K562 (cell line): ENCODE results near the gene SNRPA. TPM values are rescaled to one million over a fixed set of nuclear protein-coding genes. Genes with fewer than 3 reads are reported as not detected.

Experiments
- CSDE1 ChIP-seq, 2 experiments: fragments of 450-650 bp; IDR thresholded peaks; 2 replicates each; pipeline ENCODE4 v1.6.1; 2016; ENCODE audit warnings: mild to moderate bottlenecking in 1 of 2
- ELK1 ChIP-seq: sonication (generic); formaldehyde crosslinking; IDR thresholded peaks from 2 replicates; pipeline ENCODE4 v1.8.1; 2022; ENCODE audit warnings: missing genetic modification reagents
- HOXB6 ChIP-seq: fragments of 250-450 bp; sonication (Bioruptor Pico); IDR thresholded peaks from 2 replicates; pipeline ENCODE4 v1.5.1; 2022; ENCODE audit warnings: mild to moderate bottlenecking, borderline replicate concordance
- LEF1 ChIP-seq: fragments of 450-650 bp; IDR thresholded peaks from 2 replicates; pipeline ENCODE4 v1.6.1; 2016; ENCODE audit warnings: mild to moderate bottlenecking
- MAFG ChIP-seq: fragments of 450-650 bp; conservative IDR thresholded peaks from 2 replicates; pipeline ENCODE4 v1.6.1; 2016; ENCODE audit warnings: missing genetic modification characterization, missing compliant biosample characterization
- MAX ChIP-seq: sonication (generic); formaldehyde crosslinking; IDR thresholded peaks from 2 replicates; pipeline ENCODE4 v1.9.0; 2022; ENCODE audit warnings: mild to moderate bottlenecking, missing genetic modification reagents
- PRPF4 ChIP-seq: fragments of 200-400 bp; formaldehyde crosslinking; IDR thresholded peaks from one replicate; pipeline ENCODE4 v1.6.1; 2017; ENCODE audit warnings: low read length, low read depth, mild to moderate bottlenecking; ENCODE audit not compliant: insufficient read depth, poor library complexity, severe bottlenecking
- RNF2 ChIP-seq: sonication (generic); IDR thresholded peaks from 2 replicates; pipeline ENCODE4 v1.6.1; 2016
- TGIF2 ChIP-seq: sonication (generic); formaldehyde crosslinking; IDR thresholded peaks from 2 replicates; pipeline ENCODE4 v1.8.1; 2022; ENCODE audit warnings: mild to moderate bottlenecking, missing genetic modification reagents, moderate library complexity
- ZNF232 ChIP-seq: sonication (generic); formaldehyde crosslinking; IDR thresholded peaks from 2 replicates; pipeline ENCODE4 v1.8.0; 2022; ENCODE audit warnings: mild to moderate bottlenecking, missing genetic modification reagents
- polyA plus RNA-seq, 8 experiments: library from polyadenylated mRNA; depleted of rRNA in 4 of 8; stranded (reverse) in 5 of 8; unstranded in 3 of 8; fragments of >200 nt; fragmentation: Nextera tagmentation in 2 of 8; fragmentation: Illumina TruSeq in 1 of 8; extraction: Ambion mirVana in 2 of 8; extraction: Trizol in 1 of 8; gene quantifications; 2 replicates each; pipeline versions ENCODE4 v1.2.1 to v1.2.3, GENCODE V29; 2011 to 2014; ENCODE audit warnings: inconsistent platforms in 1 of 8, missing spikeins in 1 of 8
- total RNA-seq, 7 experiments: library from RNA; depleted of rRNA in 6 of 7; stranded (reverse); fragments of >200 nt in 6 of 7; fragmentation: Illumina TruSeq in 2 of 7; extraction: Trizol in 2 of 7; gene quantifications; 2 replicates each; pipeline versions ENCODE4 v1.2.1 to v1.2.3, GENCODE V29; 2011 to 2021; ENCODE audit warnings: low replicate concordance in 1 of 7
- TF ChIP-seq, protein P1 (sequence below), 3 experiments: IDR thresholded peaks in 2 of 3; conservative IDR thresholded peaks in 1 of 3; 2 replicates each; pipeline ENCODE4 v1.5.1; 2011 to 2012; ENCODE audit warnings: low read length in 3 of 3, mild to moderate bottlenecking in 3 of 3, control low read depth in 2 of 3, improper control_type of control experiment in 1 of 3, inconsistent platforms in 1 of 3, low read depth in 1 of 3, mixed read lengths in 1 of 3, moderate library complexity in 1 of 3; ENCODE audit not compliant: insufficient read depth in 2 of 3
- TF ChIP-seq, protein P2 (sequence below): fragments of 450-650 bp; IDR thresholded peaks from 2 replicates; pipeline ENCODE4 v1.6.1; 2016; ENCODE audit warnings: mild to moderate bottlenecking, moderate library complexity

Gene SNRPA
- total and polyA plus RNA-seq, 9 of the 15 experiments (the other 6 are each of a cell fraction or from before 2014, with no cell fraction given), result 16.3 to 311 (median 193) TPM

GRCh38 chr19:40777937-40778705 lies 27.1 kb downstream of the SNRPA start, which contains the start of gene RAB4B (continued):
- no peak for TF ChIP-seq ELK1 (CRISPR knock-in tag)
- no peak for TF ChIP-seq MAFG (tag)
- no peak for TF ChIP-seq PRPF4
- no peak for TF ChIP-seq RNF2
- peak; percentile 39; the same call in 1 of the 2 replicates for TF ChIP-seq MAX
- TF ChIP-seq, protein P1, sequence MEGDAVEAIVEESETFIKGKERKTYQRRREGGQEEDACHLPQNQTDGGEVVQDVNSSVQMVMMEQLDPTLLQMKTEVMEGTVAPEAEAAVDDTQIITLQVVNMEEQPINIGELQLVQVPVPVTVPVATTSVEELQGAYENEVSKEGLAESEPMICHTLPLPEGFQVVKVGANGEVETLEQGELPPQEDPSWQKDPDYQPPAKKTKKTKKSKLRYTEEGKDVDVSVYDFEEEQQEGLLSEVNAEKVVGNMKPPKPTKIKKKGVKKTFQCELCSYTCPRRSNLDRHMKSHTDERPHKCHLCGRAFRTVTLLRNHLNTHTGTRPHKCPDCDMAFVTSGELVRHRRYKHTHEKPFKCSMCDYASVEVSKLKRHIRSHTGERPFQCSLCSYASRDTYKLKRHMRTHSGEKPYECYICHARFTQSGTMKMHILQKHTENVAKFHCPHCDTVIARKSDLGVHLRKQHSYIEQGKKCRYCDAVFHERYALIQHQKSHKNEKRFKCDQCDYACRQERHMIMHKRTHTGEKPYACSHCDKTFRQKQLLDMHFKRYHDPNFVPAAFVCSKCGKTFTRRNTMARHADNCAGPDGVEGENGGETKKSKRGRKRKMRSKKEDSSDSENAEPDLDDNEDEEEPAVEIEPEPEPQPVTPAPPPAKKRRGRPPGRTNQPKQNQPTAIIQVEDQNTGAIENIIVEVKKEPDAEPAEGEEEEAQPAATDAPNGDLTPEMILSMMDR (IDR thresholded peaks at IDR 0.05 in 2 of 3, conservative IDR thresholded peaks at IDR 0.05 in 1 of 3; ENCODE audit: insufficient read depth in 2 of 3, low read depth in 1 of 3, low read length in 3 of 3), result no peak
- TF ChIP-seq ZNF232, result no peak
- TF ChIP-seq HOXB6 (CRISPR knock-in tag), result no peak
- TF ChIP-seq TGIF2, result no peak
- TF ChIP-seq, protein P2, sequence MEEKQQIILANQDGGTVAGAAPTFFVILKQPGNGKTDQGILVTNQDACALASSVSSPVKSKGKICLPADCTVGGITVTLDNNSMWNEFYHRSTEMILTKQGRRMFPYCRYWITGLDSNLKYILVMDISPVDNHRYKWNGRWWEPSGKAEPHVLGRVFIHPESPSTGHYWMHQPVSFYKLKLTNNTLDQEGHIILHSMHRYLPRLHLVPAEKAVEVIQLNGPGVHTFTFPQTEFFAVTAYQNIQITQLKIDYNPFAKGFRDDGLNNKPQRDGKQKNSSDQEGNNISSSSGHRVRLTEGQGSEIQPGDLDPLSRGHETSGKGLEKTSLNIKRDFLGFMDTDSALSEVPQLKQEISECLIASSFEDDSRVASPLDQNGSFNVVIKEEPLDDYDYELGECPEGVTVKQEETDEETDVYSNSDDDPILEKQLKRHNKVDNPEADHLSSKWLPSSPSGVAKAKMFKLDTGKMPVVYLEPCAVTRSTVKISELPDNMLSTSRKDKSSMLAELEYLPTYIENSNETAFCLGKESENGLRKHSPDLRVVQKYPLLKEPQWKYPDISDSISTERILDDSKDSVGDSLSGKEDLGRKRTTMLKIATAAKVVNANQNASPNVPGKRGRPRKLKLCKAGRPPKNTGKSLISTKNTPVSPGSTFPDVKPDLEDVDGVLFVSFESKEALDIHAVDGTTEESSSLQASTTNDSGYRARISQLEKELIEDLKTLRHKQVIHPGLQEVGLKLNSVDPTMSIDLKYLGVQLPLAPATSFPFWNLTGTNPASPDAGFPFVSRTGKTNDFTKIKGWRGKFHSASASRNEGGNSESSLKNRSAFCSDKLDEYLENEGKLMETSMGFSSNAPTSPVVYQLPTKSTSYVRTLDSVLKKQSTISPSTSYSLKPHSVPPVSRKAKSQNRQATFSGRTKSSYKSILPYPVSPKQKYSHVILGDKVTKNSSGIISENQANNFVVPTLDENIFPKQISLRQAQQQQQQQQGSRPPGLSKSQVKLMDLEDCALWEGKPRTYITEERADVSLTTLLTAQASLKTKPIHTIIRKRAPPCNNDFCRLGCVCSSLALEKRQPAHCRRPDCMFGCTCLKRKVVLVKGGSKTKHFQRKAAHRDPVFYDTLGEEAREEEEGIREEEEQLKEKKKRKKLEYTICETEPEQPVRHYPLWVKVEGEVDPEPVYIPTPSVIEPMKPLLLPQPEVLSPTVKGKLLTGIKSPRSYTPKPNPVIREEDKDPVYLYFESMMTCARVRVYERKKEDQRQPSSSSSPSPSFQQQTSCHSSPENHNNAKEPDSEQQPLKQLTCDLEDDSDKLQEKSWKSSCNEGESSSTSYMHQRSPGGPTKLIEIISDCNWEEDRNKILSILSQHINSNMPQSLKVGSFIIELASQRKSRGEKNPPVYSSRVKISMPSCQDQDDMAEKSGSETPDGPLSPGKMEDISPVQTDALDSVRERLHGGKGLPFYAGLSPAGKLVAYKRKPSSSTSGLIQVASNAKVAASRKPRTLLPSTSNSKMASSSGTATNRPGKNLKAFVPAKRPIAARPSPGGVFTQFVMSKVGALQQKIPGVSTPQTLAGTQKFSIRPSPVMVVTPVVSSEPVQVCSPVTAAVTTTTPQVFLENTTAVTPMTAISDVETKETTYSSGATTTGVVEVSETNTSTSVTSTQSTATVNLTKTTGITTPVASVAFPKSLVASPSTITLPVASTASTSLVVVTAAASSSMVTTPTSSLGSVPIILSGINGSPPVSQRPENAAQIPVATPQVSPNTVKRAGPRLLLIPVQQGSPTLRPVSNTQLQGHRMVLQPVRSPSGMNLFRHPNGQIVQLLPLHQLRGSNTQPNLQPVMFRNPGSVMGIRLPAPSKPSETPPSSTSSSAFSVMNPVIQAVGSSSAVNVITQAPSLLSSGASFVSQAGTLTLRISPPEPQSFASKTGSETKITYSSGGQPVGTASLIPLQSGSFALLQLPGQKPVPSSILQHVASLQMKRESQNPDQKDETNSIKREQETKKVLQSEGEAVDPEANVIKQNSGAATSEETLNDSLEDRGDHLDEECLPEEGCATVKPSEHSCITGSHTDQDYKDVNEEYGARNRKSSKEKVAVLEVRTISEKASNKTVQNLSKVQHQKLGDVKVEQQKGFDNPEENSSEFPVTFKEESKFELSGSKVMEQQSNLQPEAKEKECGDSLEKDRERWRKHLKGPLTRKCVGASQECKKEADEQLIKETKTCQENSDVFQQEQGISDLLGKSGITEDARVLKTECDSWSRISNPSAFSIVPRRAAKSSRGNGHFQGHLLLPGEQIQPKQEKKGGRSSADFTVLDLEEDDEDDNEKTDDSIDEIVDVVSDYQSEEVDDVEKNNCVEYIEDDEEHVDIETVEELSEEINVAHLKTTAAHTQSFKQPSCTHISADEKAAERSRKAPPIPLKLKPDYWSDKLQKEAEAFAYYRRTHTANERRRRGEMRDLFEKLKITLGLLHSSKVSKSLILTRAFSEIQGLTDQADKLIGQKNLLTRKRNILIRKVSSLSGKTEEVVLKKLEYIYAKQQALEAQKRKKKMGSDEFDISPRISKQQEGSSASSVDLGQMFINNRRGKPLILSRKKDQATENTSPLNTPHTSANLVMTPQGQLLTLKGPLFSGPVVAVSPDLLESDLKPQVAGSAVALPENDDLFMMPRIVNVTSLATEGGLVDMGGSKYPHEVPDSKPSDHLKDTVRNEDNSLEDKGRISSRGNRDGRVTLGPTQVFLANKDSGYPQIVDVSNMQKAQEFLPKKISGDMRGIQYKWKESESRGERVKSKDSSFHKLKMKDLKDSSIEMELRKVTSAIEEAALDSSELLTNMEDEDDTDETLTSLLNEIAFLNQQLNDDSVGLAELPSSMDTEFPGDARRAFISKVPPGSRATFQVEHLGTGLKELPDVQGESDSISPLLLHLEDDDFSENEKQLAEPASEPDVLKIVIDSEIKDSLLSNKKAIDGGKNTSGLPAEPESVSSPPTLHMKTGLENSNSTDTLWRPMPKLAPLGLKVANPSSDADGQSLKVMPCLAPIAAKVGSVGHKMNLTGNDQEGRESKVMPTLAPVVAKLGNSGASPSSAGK, result no peak
- TF ChIP-seq LEF1, result 0 out of 2 replicates have a peak, but pooled peaks have one; percentile 14
- no peak for TF ChIP-seq CSDE1 (IDR thresholded peaks at IDR 0.05)
